ENCODE data around the gene FRK. TPM values are rescaled to one million over a fixed set of nuclear protein-coding genes. Genes with fewer than 3 reads are reported as not detected.
"Not testable (repeated sequence)": the region's sequence is repeated elsewhere in the genome, so short reads cannot be mapped to it uniquely, and the experiment has no call there.

The FRK gene
- 5.8 TPM for polyA plus RNA-seq (ENCODE audit: insufficient read length)
- long read RNA-seq, donor 1: 0 reads
- long read RNA-seq, donor 2: 0 reads
- long read RNA-seq, donor 3, full-length matches to known transcripts: 1 of 1 reads
- long read RNA-seq, donor 3, partial matches to known transcripts: 0 of 1 reads
- long read RNA-seq, donor 3, other reads (novel, unspliced or antisense): 0 of 1 reads
- long read RNA-seq, donor 4: 0 reads
- long read RNA-seq, donor 5: 0 reads
- long read RNA-seq, donor 6, full-length matches to known transcripts: 1 of 1 reads
- long read RNA-seq, donor 6, partial matches to known transcripts: 0 of 1 reads
- long read RNA-seq, donor 6, other reads (novel, unspliced or antisense): 0 of 1 reads
- long read RNA-seq, donor 7, full-length matches to known transcripts: 1 of 1 reads
- long read RNA-seq, donor 7, partial matches to known transcripts: 0 of 1 reads
- long read RNA-seq, donor 7, other reads (novel, unspliced or antisense): 0 of 1 reads
- long read RNA-seq, donor 8, full-length matches to known transcripts: 1 of 1 reads
- long read RNA-seq, donor 8, partial matches to known transcripts: 0 of 1 reads
- long read RNA-seq, donor 8, other reads (novel, unspliced or antisense): 0 of 1 reads

DNA sequence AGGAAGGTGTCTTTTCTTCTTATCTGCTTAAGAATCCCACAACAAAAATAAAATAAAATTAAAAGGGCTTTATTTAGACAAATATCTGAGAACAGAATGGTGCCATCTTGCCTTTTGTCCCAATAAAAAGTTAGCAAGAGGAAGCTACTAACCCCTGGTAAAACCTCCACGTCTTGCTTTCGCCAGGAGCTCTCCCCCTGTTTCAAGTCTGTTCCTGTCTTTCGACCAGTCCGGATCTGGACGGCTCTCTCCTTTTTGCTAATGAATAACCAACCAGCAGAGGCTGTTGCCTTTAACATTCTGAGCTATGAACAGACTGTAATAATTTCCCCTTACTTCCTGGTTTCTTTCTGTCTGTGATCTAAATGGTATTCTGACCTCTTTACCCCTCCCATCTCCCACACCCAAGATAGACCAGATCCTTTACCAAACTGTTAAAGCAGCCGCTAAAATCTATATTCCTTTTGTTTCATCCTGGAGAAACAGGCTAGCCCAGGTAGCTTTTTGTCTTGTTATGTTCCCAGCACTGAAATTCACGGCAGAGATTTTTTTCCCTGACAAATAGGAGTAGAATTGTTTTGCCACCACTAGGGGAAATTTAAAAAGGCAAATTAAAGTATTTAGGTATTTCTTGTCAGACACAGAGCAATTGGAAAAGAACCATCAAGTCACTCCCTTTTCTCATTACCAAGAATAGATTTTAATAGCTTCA lies at the start of gene FRK:
Gene FRK (minus strand): TSS at position 320 of the 712 bp plus-strand sequence. CDS start 580 bp downstream, outside the sequence.
- peak; percentile 21 for DNase-seq

DNA sequence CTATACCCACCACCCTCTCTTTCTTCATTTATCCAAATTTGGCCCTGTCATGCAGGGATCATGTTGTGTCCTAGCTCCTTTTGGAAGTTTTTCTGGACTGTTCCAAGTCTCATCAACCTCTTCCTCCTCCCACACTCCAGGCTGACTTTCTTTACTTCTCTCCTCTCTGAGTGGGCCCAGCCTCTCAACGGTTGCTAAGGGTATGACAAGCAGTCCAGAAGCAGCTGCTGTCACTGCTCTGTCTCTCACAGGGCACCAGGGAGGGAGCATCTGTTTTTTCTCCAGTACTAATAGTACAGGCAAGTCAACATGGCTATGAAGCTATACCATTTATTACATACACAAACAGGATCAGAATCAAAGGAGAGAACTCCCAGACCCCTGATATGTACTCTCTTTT lies 48.1 kb upstream of the FRK start:
- no peak for DNase-seq

- DNase-seq: no peak
Measured at GRCh38 chr6:116106146-116106545, 45.5 kb upstream of the FRK start.

DNA sequence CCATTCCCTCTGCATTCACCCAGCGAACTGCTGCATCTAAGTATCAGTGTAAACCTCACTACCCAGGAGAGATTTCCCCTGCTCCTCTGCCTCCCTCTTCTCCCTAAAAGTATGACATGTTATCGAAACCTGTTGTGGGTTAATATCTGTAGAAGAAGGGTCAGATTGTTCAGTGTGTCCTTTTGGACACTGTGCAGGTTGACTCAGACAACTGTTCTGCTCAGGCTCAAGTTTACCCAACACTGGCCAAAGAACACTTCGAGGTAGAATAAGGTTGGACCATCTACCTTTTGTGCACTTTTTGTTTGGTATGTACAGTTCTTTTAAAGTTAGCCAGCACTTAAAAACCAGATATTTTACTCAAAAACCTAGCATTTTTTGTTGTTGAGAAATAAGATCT lies 44.6 kb upstream of the FRK start:
- no peak for DNase-seq

DNA sequence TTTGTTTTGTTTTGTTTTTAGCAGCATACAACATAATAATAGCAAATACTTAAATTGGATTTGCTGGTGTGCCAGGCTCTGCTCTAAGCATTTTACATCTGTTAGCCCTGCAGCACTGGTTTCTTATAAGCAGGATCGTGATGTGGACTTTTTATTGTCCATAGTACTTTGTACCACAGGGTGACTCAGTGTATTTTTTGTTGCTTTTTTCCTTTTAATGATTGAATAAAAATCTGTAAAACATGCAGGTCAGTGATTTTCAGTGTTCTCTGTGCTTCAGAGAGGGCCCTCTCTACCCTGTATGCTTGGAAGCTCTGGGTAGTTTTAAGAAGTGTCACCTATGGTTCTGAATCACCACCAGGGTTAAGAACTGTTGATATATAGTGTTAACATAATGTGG lies 43.9 kb upstream of the FRK start:
- no peak for DNase-seq

- no peak for DNase-seq
Measured at GRCh38 chr6:116102873-116103272, 42.2 kb upstream of the FRK start.

DNA sequence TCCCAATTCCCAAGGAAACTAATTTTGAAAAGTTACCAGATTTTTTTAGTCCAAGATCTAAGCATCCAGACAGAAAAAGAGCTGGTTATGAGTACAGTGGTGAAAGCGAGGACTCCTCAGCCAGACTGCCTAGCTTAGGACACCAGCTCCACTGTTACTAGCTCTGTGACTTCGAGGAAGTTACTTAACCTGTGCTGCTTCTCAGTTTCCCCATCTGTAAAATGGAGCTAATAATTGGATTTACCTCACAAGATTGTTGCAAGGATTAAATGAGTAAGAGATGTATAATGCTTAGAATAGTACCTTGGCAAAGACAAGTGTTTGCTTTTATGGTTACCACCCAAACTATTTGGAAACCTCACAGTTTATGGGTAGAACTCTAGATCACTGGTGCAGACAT lies 41.1 kb upstream of the FRK start:
- no peak for DNase-seq

DNA sequence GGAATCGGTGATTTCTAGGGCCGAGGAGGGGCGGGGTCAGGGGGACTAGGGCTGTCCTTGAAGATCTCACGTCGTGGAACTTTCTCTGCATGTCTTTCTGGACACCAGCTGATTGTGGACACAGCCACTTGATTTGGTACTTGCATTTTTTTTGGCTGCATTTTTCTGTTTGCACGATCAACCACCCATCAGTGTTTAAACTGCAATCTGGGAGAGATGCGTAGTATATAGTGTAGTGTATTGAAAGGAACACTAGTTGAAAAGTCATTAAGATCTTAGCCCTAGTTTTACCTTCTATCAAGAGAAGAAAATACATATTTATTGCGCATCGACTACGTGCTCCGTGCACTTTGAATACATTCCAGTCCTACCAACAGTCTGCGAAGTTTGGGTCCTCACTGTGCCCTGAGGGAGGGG lies 40.6 kb upstream of the FRK start:
- DNase-seq: no peak

DNA sequence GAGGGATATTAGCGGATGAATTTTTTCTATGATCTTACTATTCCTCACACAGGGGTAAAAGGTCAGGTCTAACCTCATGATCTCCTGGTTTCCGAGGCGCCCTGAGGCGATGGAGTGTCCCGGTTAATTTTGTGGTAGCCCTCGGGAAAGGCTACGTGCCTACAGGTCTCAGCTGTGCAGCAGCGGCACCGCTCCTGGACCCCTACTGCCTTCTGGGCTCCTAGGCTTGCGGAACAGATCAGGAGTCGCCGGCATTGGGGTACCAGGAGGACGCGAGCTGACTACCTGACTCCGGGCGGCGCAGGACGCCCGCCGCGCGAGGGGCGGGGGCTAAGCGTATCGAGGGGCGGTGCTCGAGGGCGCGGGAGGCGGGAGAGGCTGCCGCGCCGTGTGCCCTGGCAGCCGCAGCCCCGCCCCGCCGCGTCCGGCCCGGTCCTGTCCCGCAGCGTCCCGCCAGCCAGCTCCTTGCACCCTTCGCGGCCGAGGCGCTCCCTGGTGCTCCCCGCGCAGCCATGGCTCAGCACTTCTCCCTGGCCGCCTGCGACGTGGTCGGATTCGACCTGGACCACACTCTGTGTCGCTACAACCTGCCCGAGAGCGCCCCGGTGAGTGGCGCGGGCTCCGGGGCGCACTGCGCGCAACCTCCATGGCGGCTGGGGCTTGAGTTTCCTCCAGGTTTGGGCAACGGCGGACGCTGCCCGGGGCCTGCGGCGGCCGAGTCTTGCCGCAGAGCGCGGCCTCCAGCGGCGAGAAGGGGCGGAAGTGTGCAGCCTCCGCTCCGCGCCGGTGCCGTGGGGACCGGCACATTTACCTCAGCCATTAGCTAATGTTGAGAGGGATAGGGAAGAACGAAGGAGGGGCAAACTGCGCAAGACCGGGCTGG lies 40.0 kb upstream of the FRK start, which contains the start of gene NT5DC1:
Gene NT5DC1 (plus strand): TSS at position 435 of the 883 bp plus-strand sequence. CDS start 78 bp downstream, at position 513.
- peak; percentile 77 for DNase-seq

DNA sequence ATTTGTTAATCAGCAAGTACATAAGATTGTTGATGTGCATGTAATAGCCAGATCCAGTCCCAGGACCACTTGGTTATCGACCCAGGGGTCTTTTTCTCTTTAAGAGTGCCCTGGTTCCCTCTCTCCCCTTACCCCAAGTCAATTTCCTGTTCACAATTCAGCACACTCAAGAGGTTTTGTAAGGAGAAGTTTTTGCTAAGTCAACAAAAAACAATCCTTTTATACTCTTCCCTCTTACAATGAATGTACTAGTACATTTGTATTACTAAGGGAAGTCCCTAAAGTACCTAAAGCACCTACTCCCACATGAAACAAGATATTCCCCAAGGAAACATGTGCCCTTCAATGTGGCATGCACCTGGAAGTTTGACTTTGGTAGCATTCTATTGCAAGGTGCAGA lies 38.3 kb upstream of the FRK start:
- no peak for DNase-seq

DNA sequence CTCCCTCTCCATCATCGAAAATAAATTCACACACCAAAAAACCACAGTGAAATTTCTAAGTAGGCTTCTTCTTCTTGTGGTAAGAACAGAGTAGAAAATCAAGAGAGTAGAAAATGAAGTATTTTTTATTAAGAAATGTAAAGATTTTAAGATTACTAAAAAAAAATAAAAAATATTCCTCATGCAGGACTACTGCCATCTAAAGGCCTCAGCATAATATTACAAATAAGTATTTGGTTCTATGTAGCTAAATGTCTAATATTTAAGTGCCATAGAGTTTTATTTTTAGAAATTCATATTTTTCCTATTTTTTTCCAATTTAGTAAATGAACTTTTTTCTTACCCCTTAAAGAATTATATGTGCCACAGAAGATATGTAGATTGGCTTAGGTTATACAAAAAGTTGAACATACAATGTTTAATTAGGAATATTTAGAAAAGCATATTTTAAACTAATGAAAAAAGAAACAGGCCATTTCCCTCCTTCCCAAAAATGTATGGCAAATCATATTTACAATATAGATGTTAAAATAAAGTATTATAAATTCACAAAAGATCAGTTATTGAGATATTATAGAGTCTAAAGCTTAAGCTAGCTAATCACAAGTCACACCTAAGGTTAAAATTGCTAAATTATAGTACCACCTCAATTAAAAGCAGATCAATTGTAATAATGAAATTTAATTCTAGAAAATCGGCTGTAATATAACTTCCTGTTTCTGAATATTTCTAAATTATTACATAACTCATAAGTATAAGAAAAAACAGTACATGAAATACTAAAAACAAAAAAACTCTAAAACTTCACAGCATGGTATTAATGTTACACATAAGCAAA lies 36.5 kb upstream of the FRK start:
- DNase-seq: no peak

DNA sequence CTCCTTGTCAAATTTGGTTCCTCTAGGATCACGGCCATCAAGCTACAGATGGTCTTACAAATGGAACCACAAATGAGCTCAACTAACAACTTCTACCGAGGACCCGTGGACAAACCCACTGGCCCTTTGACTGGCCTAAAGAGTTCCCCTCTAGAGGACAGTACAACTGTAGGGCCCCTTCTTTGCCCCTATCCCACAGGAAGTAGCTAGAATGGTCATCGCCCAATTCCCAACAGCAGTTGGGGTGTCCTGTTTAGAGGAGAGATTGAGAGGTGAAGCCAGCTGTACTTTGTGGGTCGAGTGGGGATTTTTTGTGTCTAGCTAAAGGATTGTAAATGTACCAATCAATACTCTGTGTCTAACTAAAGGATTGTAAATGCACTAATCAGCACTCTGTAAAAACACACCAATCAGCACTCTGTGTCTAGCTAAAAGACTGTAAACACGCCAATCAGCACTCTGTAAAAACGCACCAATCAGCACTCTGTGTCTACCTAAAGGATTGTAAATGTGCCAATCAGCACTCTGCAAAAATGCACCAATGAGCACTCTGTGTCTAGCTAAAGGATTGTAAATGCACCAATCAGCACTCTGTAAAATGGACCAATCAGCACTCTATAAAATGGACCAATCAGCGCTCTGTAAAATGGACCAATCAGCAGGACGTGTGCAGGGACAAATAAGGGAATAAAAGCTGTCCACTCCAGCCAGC lies 35.5 kb upstream of the FRK start:
- DNase-seq: not testable (repeated sequence)

DNA sequence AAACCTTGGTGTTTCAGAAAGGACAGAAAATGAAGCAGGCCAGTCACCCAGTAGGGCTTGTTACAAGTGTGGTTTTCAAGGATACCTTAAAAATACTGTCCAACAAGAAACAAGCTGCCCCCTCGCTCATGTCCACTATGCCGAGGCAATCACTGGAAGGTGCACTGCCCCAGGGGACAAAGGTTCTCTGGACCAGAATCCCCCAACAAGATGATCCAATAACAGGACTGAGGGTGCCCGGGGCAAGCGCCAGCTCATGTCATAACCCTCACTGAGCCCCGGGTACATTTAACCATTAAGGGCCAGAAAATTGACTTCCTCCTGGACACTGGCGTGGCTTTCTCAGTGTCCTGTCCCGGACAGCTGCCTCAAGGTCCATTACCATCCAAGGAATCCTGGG lies 33.4 kb upstream of the FRK start:
- DNase-seq: no peak

DNA sequence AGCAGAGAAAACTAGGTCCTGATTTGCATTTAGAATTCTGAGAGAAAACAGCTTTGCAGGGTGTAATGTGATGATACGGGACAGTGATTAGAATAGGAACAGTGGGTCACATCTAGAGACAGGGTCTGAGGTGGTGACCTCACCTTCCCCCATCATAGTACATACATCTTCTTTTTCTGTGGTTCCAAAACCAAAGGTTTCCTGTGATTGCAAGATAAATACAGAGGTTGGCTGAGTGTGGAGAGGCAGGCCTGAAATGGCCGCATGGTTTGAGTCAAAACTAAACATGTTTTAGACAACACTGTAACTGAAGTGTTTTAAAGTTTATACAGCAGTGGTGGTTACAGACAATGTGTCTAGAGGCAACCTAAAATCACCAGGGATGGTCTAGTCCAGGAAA lies 29.6 kb upstream of the FRK start:
- DNase-seq: no peak

GRCh38 chr6:116088946-116089345 lies 28.3 kb upstream of the FRK start:
- no peak for DNase-seq

GRCh38 chr6:116087437-116088027 lies 26.8 kb upstream of the FRK start:
- no peak for DNase-seq

- no peak for DNase-seq
Measured at GRCh38 chr6:116084284-116084683, 23.6 kb upstream of the FRK start.

- DNase-seq: no peak
Measured at GRCh38 chr6:116083052-116083451, 22.4 kb upstream of the FRK start.

DNA sequence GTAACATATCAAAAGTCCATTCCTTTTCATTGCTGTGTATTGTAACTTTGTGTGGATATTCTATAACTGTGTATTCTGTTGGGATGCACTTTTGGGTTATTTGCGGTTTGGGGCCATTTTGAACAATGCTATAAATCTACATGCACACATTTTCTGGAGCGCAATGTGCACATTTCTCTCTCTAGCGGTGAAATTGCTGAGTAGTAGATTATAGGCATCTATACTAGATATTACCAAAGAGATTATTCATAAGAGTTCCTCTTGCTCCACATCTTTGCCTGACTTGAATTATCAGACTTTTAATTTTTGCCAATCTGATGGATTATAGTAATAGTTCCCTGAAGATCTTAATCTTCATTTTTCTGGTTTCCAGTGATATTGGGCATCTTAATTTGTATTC lies 18.3 kb upstream of the FRK start:
- DNase-seq: no peak

DNA sequence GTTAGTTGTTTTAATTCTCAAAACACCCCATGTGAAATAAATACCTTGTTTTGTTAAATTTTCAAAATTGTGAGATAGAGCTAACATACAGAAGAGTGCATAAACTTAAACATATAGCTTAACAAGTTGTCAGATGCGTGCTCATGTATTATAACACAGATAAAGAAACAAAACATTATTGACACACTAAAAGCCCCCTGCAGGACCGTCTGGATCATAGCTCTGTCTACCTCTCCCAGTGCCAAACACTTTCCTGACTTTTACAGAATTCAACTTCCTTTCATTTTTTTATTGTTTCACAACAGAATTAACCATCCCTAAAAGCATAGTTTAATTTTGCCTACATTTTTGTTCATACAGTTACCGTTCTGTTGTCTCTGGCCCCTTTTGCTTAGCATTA lies 17.8 kb upstream of the FRK start:
- no peak for DNase-seq
